NAMALWA (cell line): Measurements from ENCODE around the gene IL17RB.

Experiments used
- DNase-seq: peaks from one replicate; pipeline ENCODE4 v3.0.0-alpha.2; 2015; ENCODE audit warnings: low spot score

The IL17RB gene

GRCh38 chr3:53860196-53860595, 13.8 kb downstream of the IL17RB start:
- DNase-seq, result no peak

DNA sequence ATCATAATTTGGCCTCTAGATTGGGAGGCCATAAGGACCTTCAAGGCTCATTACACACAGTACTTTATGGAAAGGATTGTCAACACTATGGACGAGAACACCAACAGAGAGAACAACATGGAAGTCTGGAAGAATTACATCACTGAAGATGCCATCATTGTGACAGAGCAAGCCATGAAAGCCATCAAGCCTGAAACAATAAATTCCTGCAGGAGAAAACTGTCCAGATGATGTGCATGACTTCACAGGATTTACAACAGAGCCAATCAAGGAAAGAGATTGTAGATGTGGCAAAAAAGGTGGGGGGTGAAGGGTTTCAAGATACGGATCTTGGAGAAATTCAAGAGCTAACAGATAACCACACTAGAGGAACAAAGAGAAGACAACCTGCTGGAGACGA, 15.9 kb downstream of the IL17RB start:
- DNase-seq, result no peak

DNA sequence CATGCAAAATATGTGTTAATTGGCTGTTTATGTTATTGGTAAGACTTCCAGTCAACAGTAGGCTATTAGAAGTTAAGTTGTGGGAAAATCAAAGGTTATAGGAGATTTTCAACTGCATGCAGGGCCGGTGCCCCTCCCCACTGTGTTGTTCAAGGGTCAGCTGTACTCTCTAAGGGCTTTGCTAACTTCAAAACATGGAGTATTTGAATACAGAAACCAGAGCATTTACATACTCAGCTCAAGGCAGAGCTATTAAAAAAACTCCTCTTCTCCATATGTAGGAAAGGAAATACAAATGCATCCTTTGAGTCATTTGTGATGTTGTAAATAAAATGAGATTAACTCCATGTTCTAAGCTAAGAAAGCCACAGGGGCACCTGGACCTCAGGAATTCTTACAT, 16.8 kb downstream of the IL17RB start:
- DNase-seq, result no peak

- DNase-seq, result no peak
Observed at GRCh38 chr3:53865732-53866499, 19.5 kb downstream of the IL17RB start.

- no peak for DNase-seq
Observed at GRCh38 chr3:53880396-53881345, 34.3 kb downstream of the IL17RB start.

DNA sequence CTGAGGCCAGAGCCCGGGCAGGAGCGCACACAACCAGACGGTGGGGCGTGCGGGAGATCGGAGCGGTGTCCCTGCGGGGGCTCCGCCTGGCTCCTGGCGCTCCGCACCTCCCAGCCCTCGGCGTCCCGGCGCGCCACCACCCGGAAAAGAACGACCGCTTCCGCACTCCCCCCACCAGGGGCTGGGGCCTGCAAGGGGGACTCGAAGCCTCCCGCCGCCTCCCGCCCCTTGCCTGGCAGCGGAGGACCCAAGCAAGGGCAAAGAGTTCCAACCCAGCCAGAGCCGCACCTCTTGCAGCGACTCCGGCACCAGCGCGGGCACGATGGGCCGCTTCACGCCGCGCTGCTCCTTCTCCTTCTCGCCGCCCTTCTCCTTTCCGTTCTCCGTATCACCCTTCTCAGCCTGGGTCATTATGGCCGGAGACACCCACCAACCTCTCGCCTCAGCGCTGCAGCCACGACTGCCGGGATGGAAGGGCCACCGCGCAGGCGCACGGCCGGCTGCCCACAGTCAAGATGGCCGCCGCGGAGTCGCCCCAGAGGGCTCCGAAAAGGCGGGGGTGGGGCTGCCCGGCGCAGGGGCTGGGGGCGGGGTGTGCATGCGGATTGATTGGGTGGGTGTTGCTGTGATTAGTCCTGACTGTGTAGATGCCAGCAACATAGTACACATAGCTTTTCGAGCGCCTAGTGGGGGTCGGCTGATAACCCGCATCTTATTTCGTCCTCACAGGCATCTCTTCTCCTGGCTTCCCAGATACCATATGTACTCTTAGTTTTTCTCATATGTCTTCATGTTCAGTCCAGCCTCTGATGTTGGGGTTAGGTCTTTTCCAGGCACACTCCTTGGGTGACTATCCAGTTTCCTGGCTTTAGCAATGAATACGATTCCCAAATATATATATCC, 35.6 kb downstream of the IL17RB start, which contains the start of gene ACTR8:
Gene ACTR8 (minus strand): TSS at position 462 of the 903 bp plus-strand sequence. CDS start 51 bp downstream, at position 411.
- DNase-seq, result peak; percentile 72

- DNase-seq, result no peak
Observed at GRCh38 chr3:53883008-53883407, 36.6 kb downstream of the IL17RB start.

DNA sequence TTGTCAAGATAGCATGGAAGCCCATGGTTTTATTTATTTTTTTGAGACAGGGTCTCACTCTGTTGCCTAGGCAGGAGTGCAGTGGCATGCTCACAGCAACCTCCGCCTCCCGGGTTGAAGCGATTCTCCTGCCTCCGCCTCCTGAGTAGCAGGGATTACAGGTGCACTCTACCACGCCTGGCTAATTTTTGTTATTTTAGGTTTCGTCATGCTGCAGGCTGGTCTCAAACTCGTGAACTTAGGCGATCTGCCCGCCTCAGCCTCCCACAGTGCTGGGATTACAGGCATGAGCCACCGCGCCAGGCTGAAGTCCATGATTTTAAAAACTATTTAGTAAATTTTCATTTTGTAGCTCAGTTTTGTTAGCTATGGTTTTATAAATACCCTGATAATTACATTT, 38.3 kb downstream of the IL17RB start:
- DNase-seq, result no peak

DNA sequence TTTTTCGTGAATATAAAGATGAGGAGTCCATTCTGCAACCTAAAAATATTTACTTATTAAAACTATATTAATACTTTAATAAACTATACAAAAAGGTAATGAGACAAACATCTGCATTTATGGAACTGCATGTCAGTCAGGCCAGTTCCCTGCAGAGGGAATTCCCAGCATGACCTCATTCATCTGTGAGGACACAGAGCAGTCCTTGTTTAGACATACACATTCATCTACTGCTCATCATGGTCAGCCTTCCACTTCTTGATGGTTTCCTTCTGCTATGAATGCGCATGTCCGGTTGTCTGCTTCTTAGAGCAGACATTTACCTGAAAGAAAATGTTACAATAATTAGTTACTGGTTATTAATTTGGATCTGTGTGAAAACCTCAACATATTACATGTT, 38.9 kb downstream of the IL17RB start:
- DNase-seq, result no peak

DNA sequence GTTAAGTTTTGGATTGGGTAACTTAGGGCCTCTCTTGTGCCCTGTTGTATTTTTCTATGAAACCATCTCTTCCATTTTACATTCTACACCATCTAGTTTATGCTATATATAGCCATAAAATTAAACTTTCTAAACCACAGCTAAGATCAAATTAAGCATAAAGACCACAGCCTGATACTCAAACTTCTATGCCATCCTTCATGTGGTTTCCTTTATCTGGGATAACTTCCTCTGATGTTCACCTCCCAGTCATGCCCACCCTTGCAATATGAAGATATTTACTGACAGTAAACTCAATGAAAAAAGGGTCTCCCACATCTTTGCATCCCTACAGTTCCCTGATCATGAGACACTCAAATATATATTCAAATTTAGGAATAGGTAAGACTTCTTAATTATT, 41.1 kb downstream of the IL17RB start:
- no peak for DNase-seq

DNA sequence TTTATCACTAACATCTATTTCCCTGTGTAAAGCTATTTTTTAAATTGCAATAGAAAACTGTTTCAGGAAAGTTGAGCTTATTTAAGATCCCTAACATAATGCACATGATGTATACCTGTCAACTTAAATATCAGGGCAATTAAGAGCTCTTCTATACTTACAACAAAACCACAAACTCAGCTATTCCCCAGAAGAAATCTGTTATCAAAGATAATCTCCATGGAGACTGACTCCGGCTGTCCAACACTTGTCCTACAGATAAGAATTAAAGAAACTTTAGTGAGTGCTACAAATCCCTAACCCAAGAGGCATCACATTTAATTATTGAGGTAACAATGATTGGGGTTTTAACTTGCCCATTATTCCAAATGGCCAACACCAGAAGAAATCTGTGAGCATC, 41.9 kb downstream of the IL17RB start:
- no peak for DNase-seq

DNA sequence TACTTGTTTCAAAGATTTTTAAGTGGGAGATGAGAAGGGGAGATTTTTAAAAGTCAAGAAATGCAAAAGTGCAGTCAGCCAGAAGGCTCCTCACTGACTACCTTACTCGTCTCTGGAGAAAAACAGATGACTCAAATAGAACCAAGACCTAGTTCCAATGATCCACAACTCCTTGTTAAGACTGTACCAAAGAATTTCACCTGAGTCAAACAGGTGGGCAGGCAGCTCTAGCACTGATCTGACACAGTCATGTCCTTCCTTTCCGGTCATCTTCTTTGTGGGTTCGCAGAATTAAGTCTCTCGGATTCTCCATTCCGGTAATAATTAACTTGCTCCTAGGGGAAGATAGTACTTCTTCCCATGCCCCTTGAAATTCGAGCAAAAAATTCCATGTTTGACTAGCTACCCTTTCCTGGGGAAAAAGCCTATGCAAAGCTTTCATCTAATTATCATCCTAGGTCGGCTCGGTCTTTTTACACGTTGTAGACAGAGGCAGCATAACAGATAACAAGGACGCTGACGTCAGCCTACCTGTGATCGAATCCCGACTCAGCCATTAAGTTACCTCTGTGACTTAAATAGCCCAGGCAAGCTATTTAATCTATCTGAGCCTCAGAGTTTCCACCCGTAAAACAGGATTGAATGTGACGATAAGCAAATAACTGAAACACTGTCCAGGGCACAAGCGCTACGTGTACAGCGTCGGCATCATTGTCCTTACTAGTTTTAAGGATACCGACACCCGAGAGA, 44.5 kb downstream of the IL17RB start:
- DNase-seq, result peak; percentile 53

GRCh38 chr3:53891497-53892285, 45.3 kb downstream of the IL17RB start, which contains the start of gene SELENOK:
Gene SELENOK (minus strand): TSS chr3:53891859.
- DNase-seq, result peak; percentile 97

DNA sequence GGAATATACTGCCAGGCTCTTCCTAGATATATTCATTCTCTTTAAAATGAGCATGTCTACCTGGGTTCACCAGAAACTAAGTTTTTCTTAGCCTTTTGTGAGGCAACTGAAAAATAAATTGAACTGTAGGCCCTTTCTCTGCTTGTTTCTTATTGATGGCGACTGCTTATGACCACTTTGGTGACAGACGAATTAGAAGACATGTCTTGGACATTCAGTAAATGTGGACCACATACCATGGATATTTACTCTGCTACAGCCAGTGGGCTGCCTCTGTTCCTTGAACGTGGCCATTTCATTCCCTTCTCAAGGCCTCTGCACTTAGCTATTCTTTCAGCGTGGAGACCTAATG, 45.9 kb downstream of the IL17RB start:
- no peak for DNase-seq

DNA sequence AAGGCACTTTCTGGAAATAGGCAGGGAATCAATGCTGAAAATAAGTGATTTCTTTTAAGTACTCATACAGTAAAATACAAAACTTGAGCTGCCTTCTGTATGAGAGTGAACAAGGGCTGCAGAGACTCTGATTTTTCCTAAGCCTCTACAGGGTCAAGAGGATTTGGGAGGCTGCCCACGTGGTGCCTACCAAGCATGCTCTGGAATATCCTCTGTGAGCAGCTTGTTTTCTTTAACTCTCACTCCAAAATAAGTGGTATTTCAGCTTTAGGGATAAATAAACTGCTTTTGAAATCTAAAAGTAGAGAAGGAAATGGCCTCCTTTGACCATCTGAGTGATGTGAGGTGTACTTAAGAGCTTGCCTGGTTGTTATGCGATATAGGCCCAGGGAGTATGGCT, 53.4 kb downstream of the IL17RB start:
- no peak for DNase-seq

GRCh38 chr3:53900666-53901331, 54.4 kb downstream of the IL17RB start:
- DNase-seq, result no peak

DNA sequence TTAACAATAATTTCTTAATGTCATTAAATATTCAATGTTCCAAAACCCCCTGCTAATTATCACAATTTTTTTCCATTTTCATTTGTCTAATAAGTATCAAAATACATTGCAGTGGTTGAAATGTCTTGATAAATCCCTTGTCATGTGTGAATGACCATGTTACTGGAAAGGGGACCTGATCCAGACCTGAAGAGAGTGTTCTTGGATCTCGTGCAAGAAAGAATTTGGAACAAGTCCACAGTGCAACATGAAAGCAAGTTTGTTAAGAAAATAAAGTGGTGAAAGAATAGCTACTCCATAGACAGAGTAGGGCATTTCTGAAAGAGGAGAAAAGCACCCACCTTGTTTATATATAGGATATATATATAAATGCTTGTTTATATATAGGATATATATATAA, 55.7 kb downstream of the IL17RB start:
- no peak for DNase-seq

DNA sequence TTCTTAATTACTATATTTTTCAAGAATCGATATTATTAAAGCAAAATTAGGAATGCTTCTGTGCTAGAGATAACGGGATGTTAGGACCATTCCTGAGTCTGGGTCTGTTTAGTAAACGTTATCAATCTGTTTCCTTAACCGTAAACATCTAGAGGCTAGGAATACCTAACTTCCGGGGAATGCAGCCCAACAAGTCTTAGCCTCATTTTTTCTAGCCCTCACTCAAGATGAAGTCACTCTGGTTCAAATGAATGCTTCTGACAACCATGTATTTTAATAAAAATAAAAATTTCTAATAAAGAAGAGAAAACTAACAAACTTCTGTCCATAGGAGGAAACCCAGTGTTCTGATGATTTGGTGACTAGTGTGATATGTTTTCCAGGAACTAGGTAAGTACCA, 56.3 kb downstream of the IL17RB start:
- DNase-seq, result no peak

DNA sequence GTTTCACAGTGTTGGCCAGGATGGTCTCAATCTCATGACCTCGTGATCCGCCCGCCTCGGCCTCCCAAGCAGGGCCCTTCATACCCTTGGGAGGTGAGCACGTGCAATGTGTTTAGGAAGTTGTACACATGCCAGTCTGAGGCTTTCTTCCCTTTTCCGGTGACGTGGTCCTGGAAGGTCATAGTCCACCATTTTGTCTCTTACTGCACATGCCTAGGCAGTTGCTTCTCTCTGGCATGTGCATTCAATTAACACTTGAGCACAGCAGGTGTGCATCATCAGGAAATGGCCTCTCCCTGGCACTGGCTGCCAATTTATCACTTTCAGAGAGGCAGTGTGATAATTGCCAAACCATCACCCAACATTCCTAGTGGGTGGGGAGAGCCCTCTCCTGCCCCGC, 67.0 kb downstream of the IL17RB start:
- DNase-seq, result no peak
